Neural cell (in vitro differentiated cells): ENCODE data around the gene TBC1D9. TPM values are rescaled to one million over a fixed set of nuclear protein-coding genes. Genes with fewer than 3 reads are reported as not detected.

ENCODE experiments used
- H2AFZ ChIP-seq: fragments of 200-600, 300-800 bp; sonication (generic), shearing (Covaris generic); 2 replicates; pipeline ENCODE4 v1.6.0; 2014; ENCODE audit warnings: low read depth, mild to moderate bottlenecking, antibody characterized with exemption, low read length, moderate library complexity
- H3F3A ChIP-seq: fragments of 200-600 bp; shearing (Covaris generic); 2 replicates; pipeline ENCODE4 v1.6.1; 2016; ENCODE audit warnings: mild to moderate bottlenecking, moderate library complexity, mixed read lengths, antibody characterized with exemption, low read length; ENCODE audit not compliant: insufficient read depth, poor library complexity, severe bottlenecking
- H3K27ac ChIP-seq: fragments of 200-600, 300-800 bp; sonication (generic), shearing (Covaris generic); 2 replicates; pipeline ENCODE4 v1.5.1; 2014; ENCODE audit warnings: mild to moderate bottlenecking, low read length, moderate library complexity
- H3K27me3 ChIP-seq: fragments of 300-800, 200-600 bp; sonication (generic), shearing (Covaris generic); 2 replicates; pipeline ENCODE4 v1.6.0; 2014; ENCODE audit warnings: mild to moderate bottlenecking, low read depth, low read length, moderate library complexity; ENCODE audit not compliant: insufficient read depth
- H3K36me3 ChIP-seq: fragments of 300-800, 200-600 bp; sonication (generic), shearing (Covaris generic); 2 replicates; pipeline ENCODE4 v1.5.1; 2014; ENCODE audit warnings: mild to moderate bottlenecking, antibody characterized with exemption, low read length, moderate library complexity; ENCODE audit not compliant: insufficient read depth
- H3K4me2 ChIP-seq: fragments of 300-800, 200-600 bp; sonication (generic), shearing (Covaris generic); 2 replicates; pipeline ENCODE4 v1.6.0; 2014; ENCODE audit warnings: mild to moderate bottlenecking, low read length
- H3K4me3 ChIP-seq: fragments of 300-800, 200-600 bp; sonication (generic), shearing (Covaris generic); 2 replicates; pipeline ENCODE4 v1.5.1; 2014; ENCODE audit warnings: mild to moderate bottlenecking, low read length, moderate library complexity
- H3K79me2 ChIP-seq: fragments of 200-600 bp; shearing (Covaris generic); replicated peaks from 2 replicates; pipeline ENCODE4 v1.6.0; 2014; ENCODE audit warnings: mild to moderate bottlenecking, low read length, moderate library complexity; ENCODE audit not compliant: insufficient read depth
- H3K9ac ChIP-seq: fragments of 300-800, 200-600 bp; sonication (generic), shearing (Covaris generic); 2 replicates; pipeline ENCODE4 v1.6.1; 2016; ENCODE audit warnings: mild to moderate bottlenecking, low read length, mixed read lengths
- H3K9me2 ChIP-seq: fragments of 200-600 bp; shearing (Covaris generic); 2 replicates; pipeline ENCODE4 v1.6.1; 2016; ENCODE audit warnings: mild to moderate bottlenecking, low read length, mixed read lengths; ENCODE audit not compliant: insufficient read depth
- H3K9me3 ChIP-seq: fragments of 200-600, 300-800 bp; sonication (generic), shearing (Covaris generic); 2 replicates; pipeline ENCODE4 v1.6.1; 2016; ENCODE audit warnings: mild to moderate bottlenecking, mixed run types, low read length, moderate library complexity, mixed read lengths
- H4K20me1 ChIP-seq: fragments of 200-600 bp; shearing (Covaris generic); 2 replicates; pipeline ENCODE4 v1.6.1; 2016; ENCODE audit warnings: mild to moderate bottlenecking, mixed run types; ENCODE audit not compliant: insufficient read depth
- EP300 ChIP-seq: fragments of 450-650 bp; conservative IDR thresholded peaks from 2 replicates; pipeline ENCODE4 v1.6.1; 2014; ENCODE audit warnings: antibody characterized with exemption, mild to moderate bottlenecking, moderate library complexity; ENCODE audit not compliant: poor library complexity, severe bottlenecking
- EZH2 ChIP-seq: fragments of 200-600, 300-800 bp; shearing (Covaris generic), sonication (generic); IDR thresholded peaks from 2 replicates; pipeline ENCODE4 v1.6.1; 2014; ENCODE audit warnings: antibody characterized with exemption, low read length, borderline replicate concordance, mild to moderate bottlenecking; ENCODE audit not compliant: insufficient read depth, poor library complexity, severe bottlenecking
- MXI1 ChIP-seq: fragments of 450-650 bp; conservative IDR thresholded peaks from 2 replicates; pipeline ENCODE4 v1.6.1; 2014; ENCODE audit warnings: antibody characterized with exemption, mild to moderate bottlenecking; ENCODE audit not compliant: poor library complexity, severe bottlenecking
- POLR2AphosphoS5 ChIP-seq: IDR thresholded peaks from 2 replicates; pipeline ENCODE4 v1.6.1; 2012
- RAD21 ChIP-seq: fragments of 450-650 bp; conservative IDR thresholded peaks from 2 replicates; pipeline ENCODE4 v1.6.1; 2014; ENCODE audit warnings: antibody characterized with exemption, mild to moderate bottlenecking, moderate library complexity
- SMC3 ChIP-seq: fragments of 450-650 bp; conservative IDR thresholded peaks from 2 replicates; pipeline ENCODE4 v1.6.1; 2014; ENCODE audit warnings: antibody characterized with exemption, mild to moderate bottlenecking, moderate library complexity; ENCODE audit not compliant: poor library complexity
- TAF1 ChIP-seq: IDR thresholded peaks from 2 replicates; pipeline ENCODE4 v1.6.1; 2012; ENCODE audit warnings: low read depth
- polyA plus RNA-seq: library from polyadenylated mRNA; depleted of rRNA; stranded (reverse); fragments of >200 nt; gene quantifications from 2 replicates; pipeline ENCODE4 v1.2.3, GENCODE V29; 2014
- TF ChIP-seq, protein P1 (sequence below): IDR thresholded peaks from 2 replicates; pipeline ENCODE4 v1.6.1; 2012; ENCODE audit warnings: borderline replicate concordance
- TF ChIP-seq, protein P2 (sequence below): fragments of 450-650 bp; IDR thresholded peaks from 2 replicates; pipeline ENCODE4 v1.5.1; 2014; ENCODE audit warnings: antibody characterized with exemption, mild to moderate bottlenecking, moderate library complexity; ENCODE audit not compliant: poor library complexity, severe bottlenecking

The TBC1D9 gene
- polyA plus RNA-seq, 1 donor from 2014 or later = 42.8 TPM

DNA sequence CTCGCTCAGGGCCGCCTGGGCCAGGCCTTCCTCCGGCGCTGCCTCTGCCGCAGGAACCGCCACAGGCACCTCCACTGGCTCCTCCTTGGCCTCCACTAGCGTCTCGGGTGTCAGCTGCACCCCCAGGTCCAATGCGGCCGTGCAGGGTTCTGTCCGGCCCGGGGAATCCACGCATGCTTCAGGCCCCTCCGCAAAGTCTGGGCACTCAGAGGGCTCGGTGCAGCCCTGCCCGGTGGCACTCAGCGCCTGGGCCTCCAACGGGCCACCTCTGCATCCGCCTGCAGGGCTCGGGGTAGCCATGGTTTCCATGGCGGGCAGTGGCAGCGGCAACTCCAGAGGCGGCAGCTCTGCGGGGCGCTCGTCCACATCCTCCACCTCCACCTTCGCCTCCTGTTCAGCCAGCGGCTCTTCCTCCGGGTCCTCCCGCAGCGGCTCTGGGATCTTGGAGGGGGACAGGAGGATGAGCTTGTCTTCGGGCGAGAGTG, 112.6 kb downstream of the TBC1D9 start:
- Histone ChIP-seq H3K9me2 (no peaks in the 10 kb centered on the region), H2AFZ (no peak overlapping the region), H4K20me1 (no peaks in the 10 kb centered on the region), H3K79me2 (no peaks in the 10 kb centered on the region), H3K36me3 (no peaks in the 10 kb centered on the region), H3K9ac (no peak overlapping the region), H3F3A (no peaks in the 10 kb centered on the region), H3K27ac (no peak overlapping the region), H3K4me3 (no peak overlapping the region), H3K27me3 (no peaks in the 10 kb centered on the region), H3K4me2 (no peak overlapping the region), H3K9me3 (no peaks in the 10 kb centered on the region)
- TF ChIP-seq SMC3 (no peak), EZH2 (no peak), POLR2AphosphoS5 (no peak), TAF1 (no peak), EP300 (no peak), RAD21 (no peak), MXI1 (no peak)
- TF ChIP-seq, protein P1, sequence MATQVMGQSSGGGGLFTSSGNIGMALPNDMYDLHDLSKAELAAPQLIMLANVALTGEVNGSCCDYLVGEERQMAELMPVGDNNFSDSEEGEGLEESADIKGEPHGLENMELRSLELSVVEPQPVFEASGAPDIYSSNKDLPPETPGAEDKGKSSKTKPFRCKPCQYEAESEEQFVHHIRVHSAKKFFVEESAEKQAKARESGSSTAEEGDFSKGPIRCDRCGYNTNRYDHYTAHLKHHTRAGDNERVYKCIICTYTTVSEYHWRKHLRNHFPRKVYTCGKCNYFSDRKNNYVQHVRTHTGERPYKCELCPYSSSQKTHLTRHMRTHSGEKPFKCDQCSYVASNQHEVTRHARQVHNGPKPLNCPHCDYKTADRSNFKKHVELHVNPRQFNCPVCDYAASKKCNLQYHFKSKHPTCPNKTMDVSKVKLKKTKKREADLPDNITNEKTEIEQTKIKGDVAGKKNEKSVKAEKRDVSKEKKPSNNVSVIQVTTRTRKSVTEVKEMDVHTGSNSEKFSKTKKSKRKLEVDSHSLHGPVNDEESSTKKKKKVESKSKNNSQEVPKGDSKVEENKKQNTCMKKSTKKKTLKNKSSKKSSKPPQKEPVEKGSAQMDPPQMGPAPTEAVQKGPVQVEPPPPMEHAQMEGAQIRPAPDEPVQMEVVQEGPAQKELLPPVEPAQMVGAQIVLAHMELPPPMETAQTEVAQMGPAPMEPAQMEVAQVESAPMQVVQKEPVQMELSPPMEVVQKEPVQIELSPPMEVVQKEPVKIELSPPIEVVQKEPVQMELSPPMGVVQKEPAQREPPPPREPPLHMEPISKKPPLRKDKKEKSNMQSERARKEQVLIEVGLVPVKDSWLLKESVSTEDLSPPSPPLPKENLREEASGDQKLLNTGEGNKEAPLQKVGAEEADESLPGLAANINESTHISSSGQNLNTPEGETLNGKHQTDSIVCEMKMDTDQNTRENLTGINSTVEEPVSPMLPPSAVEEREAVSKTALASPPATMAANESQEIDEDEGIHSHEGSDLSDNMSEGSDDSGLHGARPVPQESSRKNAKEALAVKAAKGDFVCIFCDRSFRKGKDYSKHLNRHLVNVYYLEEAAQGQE = no peak
- TF ChIP-seq, protein P2, sequence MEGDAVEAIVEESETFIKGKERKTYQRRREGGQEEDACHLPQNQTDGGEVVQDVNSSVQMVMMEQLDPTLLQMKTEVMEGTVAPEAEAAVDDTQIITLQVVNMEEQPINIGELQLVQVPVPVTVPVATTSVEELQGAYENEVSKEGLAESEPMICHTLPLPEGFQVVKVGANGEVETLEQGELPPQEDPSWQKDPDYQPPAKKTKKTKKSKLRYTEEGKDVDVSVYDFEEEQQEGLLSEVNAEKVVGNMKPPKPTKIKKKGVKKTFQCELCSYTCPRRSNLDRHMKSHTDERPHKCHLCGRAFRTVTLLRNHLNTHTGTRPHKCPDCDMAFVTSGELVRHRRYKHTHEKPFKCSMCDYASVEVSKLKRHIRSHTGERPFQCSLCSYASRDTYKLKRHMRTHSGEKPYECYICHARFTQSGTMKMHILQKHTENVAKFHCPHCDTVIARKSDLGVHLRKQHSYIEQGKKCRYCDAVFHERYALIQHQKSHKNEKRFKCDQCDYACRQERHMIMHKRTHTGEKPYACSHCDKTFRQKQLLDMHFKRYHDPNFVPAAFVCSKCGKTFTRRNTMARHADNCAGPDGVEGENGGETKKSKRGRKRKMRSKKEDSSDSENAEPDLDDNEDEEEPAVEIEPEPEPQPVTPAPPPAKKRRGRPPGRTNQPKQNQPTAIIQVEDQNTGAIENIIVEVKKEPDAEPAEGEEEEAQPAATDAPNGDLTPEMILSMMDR = no peak

DNA sequence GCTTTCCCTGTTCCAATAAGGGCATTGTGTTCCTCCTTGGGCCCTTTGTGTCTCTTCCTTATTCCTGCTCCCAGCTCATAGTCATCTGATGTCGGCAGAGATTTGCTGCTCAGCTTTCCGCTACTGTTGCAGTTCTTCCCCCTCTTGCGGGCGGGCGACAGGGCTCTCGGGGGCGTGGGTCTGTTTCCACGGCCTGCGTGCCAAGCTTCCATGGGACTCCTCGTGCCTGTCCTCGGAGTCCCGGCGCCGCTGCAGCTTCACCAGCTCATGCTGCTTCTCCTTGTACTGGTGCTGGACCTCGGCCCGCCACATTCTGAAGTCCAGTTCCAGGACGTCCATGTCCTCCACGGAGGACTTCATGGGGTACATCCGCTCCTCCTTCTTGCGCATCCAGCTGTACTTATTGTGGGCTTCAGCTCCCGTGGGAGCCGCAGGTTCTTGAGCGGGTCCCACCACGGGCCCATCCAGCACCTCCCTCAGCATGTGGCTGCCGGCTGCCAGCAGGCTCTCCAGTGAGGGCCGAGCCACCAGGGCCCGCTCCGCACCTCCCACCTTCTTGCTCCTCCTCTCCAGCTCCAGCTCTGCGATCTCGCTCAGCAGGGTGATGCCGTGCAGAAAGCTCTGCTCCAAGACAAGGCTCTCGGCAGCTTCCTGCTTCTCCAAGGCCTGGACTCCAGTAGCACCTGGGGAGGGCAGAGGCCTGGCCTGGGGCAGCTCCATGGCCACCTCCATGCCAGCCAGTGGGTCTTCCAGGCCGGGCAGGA, 113.3 kb downstream of the TBC1D9 start:
- H3K9me3 ChIP-seq = no peaks in the 10 kb centered on the region
- H3K4me2 ChIP-seq = no peak overlapping the region
- H3K9me2 ChIP-seq = no peaks in the 10 kb centered on the region
- H3K79me2 ChIP-seq = no peaks in the 10 kb centered on the region
- no peak overlapping the region for H3K4me3 ChIP-seq
- H3K9ac ChIP-seq = no peak overlapping the region
- TF ChIP-seq POLR2AphosphoS5 = no peak
- no peak for TF ChIP-seq SMC3
- no peak for TF ChIP-seq RAD21
- TF ChIP-seq TAF1 = no peak
- TF ChIP-seq EP300 = no peak
- TF ChIP-seq, protein P1 = no peak
- TF ChIP-seq, protein P2 = no peak
- no peak for TF ChIP-seq MXI1
- TF ChIP-seq EZH2 = no peak
- no peaks in the 10 kb centered on the region for H4K20me1 ChIP-seq
- no peak overlapping the region for H3K27ac ChIP-seq
- peaks cover 1% of the 10 kb centered on the region for H3K36me3 ChIP-seq
- H3F3A ChIP-seq = no peaks in the 10 kb centered on the region
- H2AFZ ChIP-seq = no peak overlapping the region
- H3K27me3 ChIP-seq = no peaks in the 10 kb centered on the region
